Limb (tissue), 2 donors: ENCODE results near the gene ZFYVE27.
A peak's percentile ranks its signal among the peaks of the same experiment; 100 is the strongest.

Source experiments
- DNase-seq, 2 donors: peaks; one replicate each; pipeline ENCODE4 v3.0.0-alpha.2; 2016; ENCODE audit errors: extremely low spot score in 2 of 2

The ZFYVE27 gene

GRCh38 chr10:97788552-97789442 lies 51.9 kb downstream of the ZFYVE27 start:
- no peak for DNase-seq

GRCh38 chr10:97789770-97790397 lies 53.0 kb downstream of the ZFYVE27 start:
- no peak for DNase-seq

- peak; percentile 29 to 79 for DNase-seq
Observed at GRCh38 chr10:97791824-97792721, 55.1 kb downstream of the ZFYVE27 start.

GRCh38 chr10:97795886-97796285 lies 59.0 kb downstream of the ZFYVE27 start:
- no peak for DNase-seq

GRCh38 chr10:97796651-97797050 lies 59.7 kb downstream of the ZFYVE27 start:
- DNase-seq: no peak

- no peak for DNase-seq
Observed at GRCh38 chr10:97798958-97799610, 62.2 kb downstream of the ZFYVE27 start.

GRCh38 chr10:97800474-97800873 lies 63.5 kb downstream of the ZFYVE27 start:
- DNase-seq: no peak

- DNase-seq: no peak
Observed at GRCh38 chr10:97801422-97801821, 64.5 kb downstream of the ZFYVE27 start.

GRCh38 chr10:97805096-97805884 lies 68.4 kb downstream of the ZFYVE27 start:
- no peak for DNase-seq

- no peak for DNase-seq
Observed at GRCh38 chr10:97805949-97806348, 69.0 kb downstream of the ZFYVE27 start.

- DNase-seq: no peak
Observed at GRCh38 chr10:97810446-97810845, 73.5 kb downstream of the ZFYVE27 start.
